CD4-positive, alpha-beta T cell treated with Interferon gamma for 1 hour (primary cell): Measurements from ENCODE around the gene HOXA13.

Experiments used
- DNase-seq: peaks from one replicate; pipeline ENCODE4 v3.0.0-alpha.2; 2020

The HOXA13 gene

DNA sequence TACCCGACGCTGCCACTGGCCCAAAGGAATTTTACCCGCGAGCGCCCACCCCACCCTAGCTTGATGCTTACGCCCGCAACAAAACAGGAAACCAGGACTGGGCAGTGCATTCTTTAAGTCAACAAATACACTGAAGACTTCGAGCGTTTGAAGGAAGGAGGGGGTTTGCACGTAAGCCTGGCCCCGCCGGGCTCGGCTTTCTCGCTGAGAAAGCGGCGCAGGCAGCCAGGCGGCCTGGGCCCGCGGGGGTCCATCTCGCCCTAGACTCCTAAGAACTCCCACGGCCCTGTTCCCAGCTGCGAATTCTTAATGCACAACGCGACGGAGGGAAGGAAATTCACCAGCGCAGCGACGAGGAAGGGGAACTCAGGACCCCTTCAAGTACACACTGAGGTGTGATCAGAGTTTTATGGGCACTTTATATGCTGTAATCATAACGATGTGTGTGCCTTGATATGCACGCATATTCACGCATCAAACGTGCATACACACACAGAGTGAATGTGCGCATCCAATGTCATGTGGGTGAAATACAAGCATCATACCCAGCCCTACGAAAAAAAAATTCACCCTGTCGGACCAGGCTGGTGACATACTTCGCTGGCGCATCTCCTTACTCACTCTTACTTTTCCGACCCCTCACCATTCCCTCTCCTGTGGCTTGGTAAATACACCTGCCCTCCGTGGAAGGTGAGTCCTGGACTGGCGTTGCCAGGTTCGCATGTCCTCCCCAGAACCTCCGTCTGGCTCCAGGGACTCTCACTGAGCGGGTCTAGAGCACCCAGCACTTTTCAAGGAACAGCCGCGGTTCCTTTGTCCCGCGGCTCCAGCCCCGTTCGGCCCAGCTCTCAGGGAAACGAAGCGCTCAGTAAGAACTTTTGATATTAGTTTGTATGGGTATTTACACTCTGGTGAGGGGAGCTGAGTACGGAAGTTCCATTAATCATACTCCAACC is 5.7 kb upstream of the HOXA13 start:
- no peak for DNase-seq

DNA sequence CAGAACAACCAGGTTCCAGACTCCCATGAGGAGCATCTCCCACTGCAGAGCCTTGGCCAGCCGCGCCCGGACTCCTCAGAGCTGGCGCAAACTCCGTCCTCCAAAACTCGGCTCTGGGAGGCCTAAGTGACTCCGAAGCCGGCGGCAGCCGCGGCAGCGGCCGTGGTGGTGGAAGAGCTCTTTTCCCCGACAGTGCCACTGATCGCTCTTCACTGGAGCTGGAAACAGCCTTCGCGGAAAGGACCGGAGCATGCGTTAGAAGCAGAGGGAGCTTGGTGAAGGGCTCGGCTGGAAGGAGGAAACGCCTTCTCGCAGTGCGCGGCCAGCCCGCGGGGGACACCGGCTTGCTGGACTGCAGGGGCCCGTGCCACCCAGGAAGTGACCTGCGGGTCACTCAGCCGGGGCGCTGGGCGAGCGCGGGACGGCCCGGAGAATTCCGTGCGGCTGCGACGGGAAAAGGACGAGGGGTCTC is 5.0 kb upstream of the HOXA13 start:
- DNase-seq, result no peak

- DNase-seq, result no peak
Observed at GRCh38 chr7:27203964-27204594, 4.2 kb upstream of the HOXA13 start.

DNA sequence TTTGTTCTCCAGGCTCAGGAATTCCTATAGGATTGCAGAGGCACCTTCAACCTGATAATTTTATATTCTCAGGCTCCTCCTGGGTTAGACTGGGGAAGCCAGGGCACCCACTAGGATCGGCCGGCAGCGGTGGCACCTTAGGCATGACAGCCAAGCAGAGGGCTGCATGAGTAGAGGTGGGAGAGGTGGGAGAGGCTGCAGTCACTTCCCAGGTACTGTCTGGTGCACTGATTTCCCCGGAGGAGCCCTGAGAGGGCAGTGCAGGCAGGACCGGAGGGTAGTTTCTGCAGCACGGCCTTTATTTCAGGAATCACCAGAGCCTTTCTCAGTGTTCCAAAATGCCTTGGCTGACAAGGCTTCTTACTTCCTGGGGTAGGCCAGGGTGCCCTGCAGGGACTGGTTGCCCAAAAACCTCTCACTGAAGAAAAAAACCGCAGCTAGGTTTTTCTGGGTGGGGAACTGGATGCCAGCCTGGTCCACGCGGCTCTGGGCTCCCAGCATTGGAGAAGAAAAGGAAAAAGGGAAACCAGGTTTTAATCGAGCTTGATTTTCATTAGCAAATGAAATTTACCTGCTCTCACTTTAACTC is 3.6 kb upstream of the HOXA13 start:
- no peak for DNase-seq

GRCh38 chr7:27202862-27203134 is 2.9 kb upstream of the HOXA13 start:
- no peak for DNase-seq

DNA sequence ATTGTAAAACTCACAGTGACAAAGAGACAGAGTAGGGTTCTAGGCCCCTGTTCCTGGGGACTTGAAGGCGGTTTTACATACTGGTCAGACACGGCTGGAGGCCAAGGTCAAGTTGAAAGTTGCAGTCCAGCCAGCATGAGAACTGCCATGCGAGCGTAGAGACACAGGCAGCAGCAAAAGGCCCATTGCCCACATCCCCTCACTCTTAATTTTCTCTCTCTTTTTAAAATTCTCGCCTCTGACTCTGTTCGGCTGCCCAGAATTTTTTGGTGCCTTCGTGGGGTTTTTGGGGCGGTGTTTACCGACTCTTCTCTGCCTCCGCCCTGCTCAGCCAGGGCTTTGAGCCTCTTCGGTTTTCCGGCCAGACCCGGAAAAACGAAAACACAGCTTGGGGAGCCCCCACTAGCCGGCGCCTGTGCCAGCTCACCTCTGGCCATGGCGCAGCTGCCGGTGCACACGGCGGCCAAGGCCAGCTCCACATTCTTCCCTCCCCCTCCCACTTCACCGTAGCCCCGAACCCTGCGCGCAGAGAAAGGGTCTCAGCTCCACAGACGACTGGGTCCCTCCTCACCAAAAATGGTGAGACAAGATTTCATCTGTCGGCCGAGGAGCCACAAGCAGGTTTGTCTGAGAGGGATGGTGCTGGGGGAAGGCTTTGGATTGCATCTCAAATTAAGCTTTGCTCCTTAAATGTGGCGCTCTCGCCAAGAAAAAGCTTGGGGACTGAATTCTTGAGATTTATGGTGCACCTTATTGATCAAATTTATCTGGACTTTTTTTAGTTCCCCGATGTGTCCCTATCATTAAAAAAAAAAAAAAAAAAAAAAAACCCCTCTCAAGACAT is 2.3 kb upstream of the HOXA13 start:
- no peak for DNase-seq

DNA sequence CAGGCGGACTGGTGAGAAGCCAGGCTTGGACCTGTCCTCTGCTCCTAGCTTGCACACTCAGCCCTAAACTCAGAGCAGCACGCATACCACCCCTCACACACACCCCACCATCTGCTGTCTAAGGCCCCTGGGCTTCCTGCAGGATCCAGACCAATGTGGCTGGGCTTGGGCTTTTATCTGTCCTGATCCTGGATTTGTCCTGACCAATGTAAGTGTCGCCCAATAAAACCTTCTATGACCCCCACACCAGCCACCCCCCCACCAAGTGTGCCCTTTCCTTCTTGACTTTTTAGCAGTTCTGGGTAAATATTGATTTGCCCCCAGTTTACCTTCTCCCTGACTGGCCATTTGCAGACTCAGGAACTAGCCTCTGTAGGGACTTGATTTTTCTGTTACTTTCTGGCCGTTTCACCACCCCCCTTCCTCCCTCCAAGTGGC is 1.7 kb upstream of the HOXA13 start:
- no peak for DNase-seq

DNA sequence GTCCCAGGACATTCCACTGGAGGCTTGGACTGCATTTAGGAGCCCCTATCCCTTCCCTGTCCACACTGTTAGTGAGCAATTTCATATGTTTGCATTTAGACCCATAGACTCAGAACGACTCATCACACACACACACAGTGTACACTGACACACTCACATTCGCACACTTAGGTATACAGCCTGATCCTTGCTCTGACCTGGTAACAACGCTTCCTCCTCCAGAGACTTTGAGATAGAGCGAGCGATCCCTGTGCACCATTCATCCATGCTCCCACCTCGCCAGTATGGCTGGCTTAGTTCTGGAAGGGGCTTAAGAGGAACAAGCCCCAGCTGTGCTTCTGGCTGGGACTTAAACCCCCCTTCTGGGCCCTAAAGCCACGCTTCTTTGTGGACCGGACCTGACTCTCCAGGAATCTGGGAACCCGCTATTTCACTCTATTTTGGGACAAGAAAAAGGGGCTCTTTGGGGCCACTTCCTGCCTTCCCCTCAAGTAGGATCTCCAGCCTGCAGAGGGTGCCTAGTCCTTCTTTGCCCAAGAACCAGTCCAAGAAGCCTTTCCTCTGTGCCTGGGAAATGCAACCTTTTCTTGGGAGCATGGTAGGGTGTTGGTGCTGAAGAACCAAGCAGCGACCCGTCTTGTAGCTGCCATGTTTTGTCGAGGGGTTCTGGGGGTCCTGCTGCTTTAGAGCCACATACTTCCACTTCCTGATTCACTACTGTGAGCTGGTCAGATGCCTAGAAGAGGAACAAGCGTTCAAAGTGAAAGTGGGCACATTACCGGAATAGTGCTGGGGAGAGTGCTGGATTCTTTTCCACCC is 1.1 kb upstream of the HOXA13 start:
- no peak for DNase-seq

- no peak for DNase-seq
Observed at GRCh38 chr7:27198871-27199801, 755 bp downstream of the HOXA13 start.

GRCh38 chr7:27198138-27198841 is 1.6 kb downstream of the HOXA13 start:
- no peak for DNase-seq

- no peak for DNase-seq
Observed at GRCh38 chr7:27197137-27198042, 2.5 kb downstream of the HOXA13 start.

DNA sequence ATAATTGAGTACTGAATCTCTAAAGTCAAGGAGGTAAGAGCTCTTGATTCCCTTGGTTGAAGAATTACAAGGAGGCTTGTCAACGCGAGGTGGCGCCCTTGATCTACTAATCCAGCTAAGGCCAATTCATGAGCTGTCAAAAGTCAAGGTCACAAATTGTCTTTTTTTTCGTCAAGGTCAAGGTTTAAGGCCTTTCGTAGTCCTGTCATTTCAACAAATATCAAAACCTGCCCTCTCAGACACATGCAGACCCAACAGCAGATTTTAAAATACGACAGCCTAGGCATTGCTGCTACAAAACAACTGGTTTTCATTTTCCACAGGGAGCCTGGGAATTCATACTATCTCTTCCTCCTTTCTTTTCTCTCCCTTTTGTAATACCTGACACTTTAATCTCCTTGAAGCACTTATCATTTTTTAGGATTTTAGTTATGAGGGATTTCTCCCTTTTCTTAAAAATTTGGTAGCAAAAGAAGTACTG is 3.6 kb downstream of the HOXA13 start:
- DNase-seq, result peak; percentile 71

- no peak for DNase-seq
Observed at GRCh38 chr7:27194686-27195379, 5.1 kb downstream of the HOXA13 start.

DNA sequence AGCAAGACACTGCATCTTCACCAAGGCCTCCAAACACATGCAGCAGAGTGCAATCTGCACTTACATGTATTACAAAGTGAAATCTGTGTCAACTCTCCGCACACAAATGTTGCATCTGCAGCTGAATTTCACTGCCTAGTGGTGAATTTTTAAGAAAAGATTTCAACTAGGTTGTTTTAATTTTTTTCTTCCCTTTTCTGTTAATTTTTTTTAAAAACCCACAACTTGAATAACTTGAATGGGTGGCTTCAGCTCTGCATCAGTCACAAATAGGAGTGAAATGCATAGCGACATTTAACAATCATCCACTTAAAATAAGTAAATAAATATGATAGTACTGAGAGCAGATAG is 5.9 kb downstream of the HOXA13 start:
- DNase-seq, result no peak

GRCh38 chr7:27193335-27194001 is 6.4 kb downstream of the HOXA13 start:
- no peak for DNase-seq

GRCh38 chr7:27192546-27193334 is 7.2 kb downstream of the HOXA13 start:
- DNase-seq, result peak; percentile 14
